H9 (cell line): Measurements from ENCODE around the gene BRCA2. TPM values are rescaled to one million over a fixed set of nuclear protein-coding genes. Genes with fewer than 3 reads are reported as not detected.

Experiments used
- DNase-seq: peaks from one replicate; pipeline ENCODE4 v3.0.0-alpha.2; 2017
- H2AFZ ChIP-seq: one replicate; pipeline ENCODE4 v1.6.1; 2013; ENCODE audit warnings: mild to moderate bottlenecking, low read length, control low read depth, moderate library complexity
- H2AK5ac ChIP-seq: 2 replicates; pipeline ENCODE4 v1.6.1; 2013; ENCODE audit warnings: low read length, control low read depth, mixed read lengths; ENCODE audit not compliant: insufficient read length
- H2BK120ac ChIP-seq: one replicate; pipeline ENCODE4 v1.6.1; 2013; ENCODE audit warnings: low read depth, mild to moderate bottlenecking, low read length, control low read depth, inconsistent platforms; ENCODE audit not compliant: poor library complexity, severe bottlenecking
- H2BK12ac ChIP-seq: 2 replicates; pipeline ENCODE4 v1.6.1; 2013; ENCODE audit warnings: low read length, control low read depth, mixed read lengths, low read depth; ENCODE audit not compliant: insufficient read length
- H2BK15ac ChIP-seq: 2 replicates; pipeline ENCODE4 v1.6.1; 2013; ENCODE audit warnings: low read depth, low read length, control low read depth
- H2BK20ac ChIP-seq: one replicate; pipeline ENCODE4 v1.6.1; 2013; ENCODE audit warnings: low read depth, mild to moderate bottlenecking, low read length, control low read depth, inconsistent platforms; ENCODE audit not compliant: poor library complexity, severe bottlenecking
- H2BK5ac ChIP-seq: 2 replicates; pipeline ENCODE4 v1.6.1; 2013; ENCODE audit warnings: low read length, control low read depth, mixed read lengths; ENCODE audit not compliant: insufficient read length
- H3K14ac ChIP-seq: 2 replicates; pipeline ENCODE4 v1.6.1; 2013; ENCODE audit warnings: low read length, control low read depth; ENCODE audit not compliant: insufficient read depth
- H3K18ac ChIP-seq: 2 replicates; pipeline ENCODE4 v1.6.1; 2013; ENCODE audit warnings: low read depth, mild to moderate bottlenecking, mixed read lengths, low read length, control low read depth; ENCODE audit not compliant: insufficient read length
- H3K23ac ChIP-seq: 2 replicates; pipeline ENCODE4 v1.6.1; 2013; ENCODE audit warnings: low read length, control low read depth, mixed read lengths, low read depth; ENCODE audit not compliant: insufficient read length
- H3K23me2 ChIP-seq: 2 replicates; pipeline ENCODE4 v1.6.1; 2013; ENCODE audit warnings: low read depth, mild to moderate bottlenecking, mixed read lengths, low read length, control low read depth; ENCODE audit not compliant: insufficient read length, poor library complexity, severe bottlenecking
- H3K27ac ChIP-seq: 2 replicates; pipeline ENCODE4 v1.5.1; 2013; ENCODE audit warnings: low read length, control low read depth, mixed read lengths, low read depth; ENCODE audit not compliant: insufficient read length
- H3K27me3 ChIP-seq: 2 replicates; pipeline ENCODE4 v1.6.1; 2013; ENCODE audit warnings: low read length, control low read depth, inconsistent platforms; ENCODE audit not compliant: insufficient read depth
- H3K4ac ChIP-seq: 2 replicates; pipeline ENCODE4 v1.6.1; 2013; ENCODE audit warnings: low read depth, mild to moderate bottlenecking, control low read depth, inconsistent platforms, low read length, moderate library complexity
- H3K4me1 ChIP-seq: 2 replicates; pipeline ENCODE4 v1.6.1; 2013; ENCODE audit warnings: low read length, control low read depth, inconsistent platforms; ENCODE audit not compliant: insufficient read depth
- H3K4me2 ChIP-seq: 2 replicates; pipeline ENCODE4 v1.6.1; 2013; ENCODE audit warnings: low read length, control low read depth, mixed read lengths; ENCODE audit not compliant: insufficient read length, insufficient read depth
- H3K56ac ChIP-seq: 2 replicates; pipeline ENCODE4 v1.6.1; 2013; ENCODE audit warnings: low read depth, mild to moderate bottlenecking, mixed read lengths, low read length, control low read depth; ENCODE audit not compliant: insufficient read length
- H3K79me1 ChIP-seq: 2 replicates; pipeline ENCODE4 v1.6.1; 2013; ENCODE audit warnings: low read depth, mild to moderate bottlenecking, moderate library complexity, low read length, control low read depth, inconsistent platforms; ENCODE audit not compliant: insufficient read depth, poor library complexity, severe bottlenecking
- H3K79me2 ChIP-seq: 2 replicates; pipeline ENCODE4 v1.6.1; 2013; ENCODE audit warnings: low read length, control low read depth, inconsistent platforms; ENCODE audit not compliant: insufficient read depth
- H3K9ac ChIP-seq: 2 replicates; pipeline ENCODE4 v1.6.1; 2013; ENCODE audit warnings: low read length, control low read depth, mixed read lengths; ENCODE audit not compliant: insufficient read length; ENCODE audit errors: extremely low read depth
- H3K9me3 ChIP-seq: one replicate; pipeline ENCODE4 v1.6.1; 2013; ENCODE audit warnings: low read depth, low read length, inconsistent platforms; ENCODE audit not compliant: control insufficient read depth
- H3T11ph ChIP-seq: one replicate; pipeline ENCODE4 v1.6.1; 2013; ENCODE audit warnings: mild to moderate bottlenecking, low read length, control low read depth, inconsistent platforms
- H4K20me1 ChIP-seq: one replicate; pipeline ENCODE4 v1.6.1; 2013; ENCODE audit not compliant: control insufficient read depth, insufficient read length, insufficient read depth
- H4K5ac ChIP-seq: 2 replicates; pipeline ENCODE4 v1.6.1; 2013; ENCODE audit warnings: low read depth, mild to moderate bottlenecking, mixed read lengths, low read length, control low read depth; ENCODE audit not compliant: insufficient read length
- H4K8ac ChIP-seq: replicated peaks from 2 replicates; pipeline ENCODE4 v1.6.1; 2013; ENCODE audit warnings: low read length, control low read depth, mixed read lengths, low read depth; ENCODE audit not compliant: insufficient read length
- H4K91ac ChIP-seq: 2 replicates; pipeline ENCODE4 v1.6.1; 2013; ENCODE audit warnings: low read depth, mild to moderate bottlenecking, moderate library complexity, mixed read lengths, low read length, control low read depth; ENCODE audit not compliant: insufficient read length
- H3K27ac Mint-ChIP-seq, 3 experiments: 2 replicates in 2 of 3; 3 replicates in 1 of 3; pipeline ENCODE4 v1.8.0; 2020 to 2021; ENCODE audit warnings: mixed read lengths in 3 of 3, mild to moderate bottlenecking in 1 of 3, moderate library complexity in 1 of 3
- H3K27me3 Mint-ChIP-seq: 2 replicates; pipeline ENCODE4 v1.8.0; 2021; ENCODE audit warnings: low read depth, mild to moderate bottlenecking, moderate library complexity, mixed read lengths
- H3K36me3 Mint-ChIP-seq, 3 experiments: 2 replicates in 2 of 3; 3 replicates in 1 of 3; pipeline ENCODE4 v1.8.0; 2020 to 2021; ENCODE audit warnings: low read depth in 3 of 3, mixed read lengths in 3 of 3; ENCODE audit not compliant: insufficient read depth in 1 of 3
- H3K4me1 Mint-ChIP-seq, 2 experiments: 2 replicates each; pipeline ENCODE4 v1.8.0; 2020; ENCODE audit warnings: mixed read lengths in 2 of 2
- H3K4me3 Mint-ChIP-seq, 2 experiments: 2 replicates in 1 of 2; 3 replicates in 1 of 2; pipeline ENCODE4 v1.8.0; 2020 to 2021; ENCODE audit warnings: mild to moderate bottlenecking in 2 of 2, mixed read lengths in 2 of 2, moderate library complexity in 1 of 2
- H3K9me3 Mint-ChIP-seq, 2 experiments: 2 replicates in 1 of 2; 3 replicates in 1 of 2; pipeline ENCODE4 v1.8.0; 2020; ENCODE audit warnings: mild to moderate bottlenecking in 2 of 2, mixed read lengths in 2 of 2, moderate library complexity in 1 of 2
- WGBS: extraction: QIAGEN DNeasy Blood & Tissue Kit; methylation state at CpG from one replicate; pipeline ENCODE4 v1.1.7; 2013; ENCODE audit warnings: missing lambda C conversion rate, low lambda C conversion rate, mixed read lengths; ENCODE audit not compliant: insufficient read length; ENCODE audit errors: extremely low coverage; 5-methylcytosine and 5-hydroxymethylcytosine counted together
- total RNA-seq: library from RNA; stranded (reverse); gene quantifications from 2 replicates; pipeline ENCODE4 v1.2.1, GENCODE V29; 2021
- TF ChIP-seq, protein P1 (sequence below): fragments of 200-600 bp; sonication (generic); conservative IDR thresholded peaks from 3 replicates; pipeline ENCODE4 v1.8.0; 2021; ENCODE audit warnings: antibody characterized with exemption, mild to moderate bottlenecking

The BRCA2 gene
- total RNA-seq, 1 experiment from 2014 or later: 17.0 TPM

DNA sequence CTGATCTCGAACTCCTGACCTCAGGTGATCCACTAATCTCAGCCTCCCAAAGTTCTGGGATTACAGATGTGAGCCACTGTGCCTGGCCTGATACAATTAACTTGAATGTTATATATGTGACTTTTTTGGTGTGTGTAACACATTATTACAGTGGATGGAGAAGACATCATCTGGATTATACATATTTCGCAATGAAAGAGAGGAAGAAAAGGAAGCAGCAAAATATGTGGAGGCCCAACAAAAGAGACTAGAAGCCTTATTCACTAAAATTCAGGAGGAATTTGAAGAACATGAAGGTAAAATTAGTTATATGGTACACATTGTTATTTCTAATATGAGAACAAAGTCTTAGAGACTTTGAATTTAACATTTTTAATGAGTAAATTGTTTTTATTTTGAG lies 55.5 kb downstream of the BRCA2 start:
- no peak overlapping the region for H3K27ac ChIP-seq

More for the DNA sequence above, 55.5 kb downstream of the BRCA2 start:
- Histone ChIP-seq H4K20me1 (no peaks in the 10 kb centered on the region), H3K23me2 (no peaks in the 10 kb centered on the region), H3K9me3 (no peaks in the 10 kb centered on the region), H3K4ac (no peak overlapping the region), H2BK120ac (no peak overlapping the region), H3K4me1 (no peaks in the 10 kb centered on the region), H2AFZ (no peak overlapping the region), H2BK15ac (no peak overlapping the region), H2BK12ac (no peak overlapping the region), H3T11ph (no peak overlapping the region), H4K5ac (no peak overlapping the region), H3K9ac (no peak overlapping the region), H3K14ac (no peak overlapping the region), H3K79me2 (no peaks in the 10 kb centered on the region), H2BK20ac (no peak overlapping the region), H3K23ac (no peak overlapping the region), H3K4me2 (no peak overlapping the region), H3K56ac (no peak overlapping the region), H2AK5ac (no peak overlapping the region), H4K91ac (no peak overlapping the region), H3K79me1 (no peaks in the 10 kb centered on the region), H4K8ac (no peak overlapping the region), H3K27me3 (no peaks in the 10 kb centered on the region), H3K18ac (no peak overlapping the region), H2BK5ac (no peak overlapping the region)
- Mint-ChIP-seq H3K4me1 (no peaks in the 10 kb centered on the region), H3K27me3 (no peaks in the 10 kb centered on the region), H3K36me3 (peaks cover 25 to 54% (median 50%) of the 10 kb centered on the region in 3 experiments), H3K4me3 (no peak overlapping the region), H3K9me3 (peaks cover 7 to 15% of the 10 kb centered on the region in 2 experiments; a peak in 4 of 5 replicates), H3K27ac (no peak overlapping the region)
- no CpG with 5 or more reads among the region's 2 CpGs for WGBS
- DNase-seq: no peak
- TF ChIP-seq, protein P1, sequence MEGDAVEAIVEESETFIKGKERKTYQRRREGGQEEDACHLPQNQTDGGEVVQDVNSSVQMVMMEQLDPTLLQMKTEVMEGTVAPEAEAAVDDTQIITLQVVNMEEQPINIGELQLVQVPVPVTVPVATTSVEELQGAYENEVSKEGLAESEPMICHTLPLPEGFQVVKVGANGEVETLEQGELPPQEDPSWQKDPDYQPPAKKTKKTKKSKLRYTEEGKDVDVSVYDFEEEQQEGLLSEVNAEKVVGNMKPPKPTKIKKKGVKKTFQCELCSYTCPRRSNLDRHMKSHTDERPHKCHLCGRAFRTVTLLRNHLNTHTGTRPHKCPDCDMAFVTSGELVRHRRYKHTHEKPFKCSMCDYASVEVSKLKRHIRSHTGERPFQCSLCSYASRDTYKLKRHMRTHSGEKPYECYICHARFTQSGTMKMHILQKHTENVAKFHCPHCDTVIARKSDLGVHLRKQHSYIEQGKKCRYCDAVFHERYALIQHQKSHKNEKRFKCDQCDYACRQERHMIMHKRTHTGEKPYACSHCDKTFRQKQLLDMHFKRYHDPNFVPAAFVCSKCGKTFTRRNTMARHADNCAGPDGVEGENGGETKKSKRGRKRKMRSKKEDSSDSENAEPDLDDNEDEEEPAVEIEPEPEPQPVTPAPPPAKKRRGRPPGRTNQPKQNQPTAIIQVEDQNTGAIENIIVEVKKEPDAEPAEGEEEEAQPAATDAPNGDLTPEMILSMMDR: no peak
